Hindlimb muscle (tissue), 1 donor: ENCODE measurements around the gene PRDM16. TPM values are rescaled to one million over a fixed set of nuclear protein-coding genes. Genes with fewer than 3 reads are reported as not detected.
"Not testable (repeated sequence)": the region's sequence is repeated elsewhere in the genome, so short reads cannot be mapped to it uniquely, and the experiment has no call there.

Experiments used
- DNase-seq: peaks from one replicate; pipeline ENCODE4 v3.0.0-alpha.2; 2013
- polyA plus RNA-seq: library from polyadenylated mRNA; unstranded; fragments of 120-200 nt; gene quantifications from one replicate; pipeline ENCODE4 v1.2.1, GENCODE V29; 2013; ENCODE audit not compliant: insufficient read length

PRDM16 gene
- polyA plus RNA-seq, 1 donor = 0.80 TPM

DNA sequence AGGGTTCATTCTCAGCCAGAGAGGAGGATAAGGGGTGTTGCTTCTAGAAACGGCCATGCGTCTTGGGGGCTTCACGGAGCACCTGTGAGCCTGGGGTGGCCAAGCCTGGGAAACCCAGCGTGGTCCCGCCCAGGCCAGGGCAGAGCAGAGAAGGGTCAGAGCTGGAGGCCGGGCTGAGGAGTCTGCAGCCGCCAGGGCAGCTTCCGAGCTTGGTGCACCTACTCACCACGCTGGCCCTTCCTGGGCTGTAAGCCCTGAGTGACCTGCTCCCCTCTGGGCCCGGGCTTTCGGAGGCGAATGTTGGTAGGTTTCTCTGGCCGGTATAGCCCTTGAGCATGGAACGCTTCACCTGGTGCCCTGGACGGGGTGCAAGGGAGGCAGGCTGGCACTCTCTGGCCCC lies 215.7 kb downstream of the PRDM16 start:
- no peak for DNase-seq

DNA sequence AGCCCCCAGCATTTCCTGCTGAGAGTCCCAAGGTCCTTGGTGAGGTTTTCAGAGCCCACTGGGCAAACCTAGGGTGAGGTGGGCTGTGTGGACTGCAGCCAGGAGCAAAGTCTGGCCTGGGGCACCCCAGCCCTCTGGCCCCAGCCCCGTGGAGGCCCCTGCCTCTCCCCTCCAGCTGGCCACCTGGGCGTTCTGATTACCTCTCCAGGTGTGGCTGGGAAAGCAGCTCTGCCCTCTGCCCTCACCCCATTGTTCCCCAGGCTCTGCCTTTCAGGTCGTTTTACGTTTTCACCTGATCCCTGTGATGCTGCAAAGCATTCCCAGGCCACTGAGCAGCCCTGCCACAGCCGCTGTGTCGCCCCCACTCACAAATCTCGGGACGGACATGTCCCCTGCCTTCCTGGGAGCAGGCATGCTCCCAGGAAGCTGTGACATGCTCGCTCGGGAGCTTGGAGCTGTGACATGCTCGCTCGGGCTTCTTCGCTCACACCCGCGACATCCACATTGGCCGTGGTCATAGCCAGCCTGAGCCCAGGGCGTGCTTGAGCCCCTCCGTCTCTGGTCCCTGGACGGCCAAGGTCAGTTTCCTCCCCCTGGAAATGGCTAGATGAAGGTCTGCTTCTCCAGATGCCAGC lies 216.2 kb downstream of the PRDM16 start:
- no peak for DNase-seq

DNA sequence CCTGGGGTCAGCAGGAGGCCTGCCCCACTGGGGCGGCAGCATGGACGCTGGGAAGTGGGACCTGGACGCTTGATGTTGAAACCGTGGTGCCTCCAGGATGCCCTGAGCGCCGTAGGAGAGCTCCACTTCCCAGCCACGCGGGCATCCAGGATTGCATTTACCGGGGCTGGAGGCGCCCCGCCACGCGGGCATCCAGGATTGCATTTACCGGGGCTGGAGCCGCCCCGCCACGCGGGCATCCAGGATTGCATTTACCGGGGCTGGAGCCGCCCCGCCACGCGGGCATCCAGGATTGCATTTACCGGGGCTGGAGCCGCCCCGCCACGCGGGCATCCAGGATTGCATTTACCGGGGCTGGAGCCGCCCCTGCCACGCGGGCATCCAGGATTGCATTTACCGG lies 218.1 kb downstream of the PRDM16 start:
- not testable (repeated sequence) for DNase-seq

DNA sequence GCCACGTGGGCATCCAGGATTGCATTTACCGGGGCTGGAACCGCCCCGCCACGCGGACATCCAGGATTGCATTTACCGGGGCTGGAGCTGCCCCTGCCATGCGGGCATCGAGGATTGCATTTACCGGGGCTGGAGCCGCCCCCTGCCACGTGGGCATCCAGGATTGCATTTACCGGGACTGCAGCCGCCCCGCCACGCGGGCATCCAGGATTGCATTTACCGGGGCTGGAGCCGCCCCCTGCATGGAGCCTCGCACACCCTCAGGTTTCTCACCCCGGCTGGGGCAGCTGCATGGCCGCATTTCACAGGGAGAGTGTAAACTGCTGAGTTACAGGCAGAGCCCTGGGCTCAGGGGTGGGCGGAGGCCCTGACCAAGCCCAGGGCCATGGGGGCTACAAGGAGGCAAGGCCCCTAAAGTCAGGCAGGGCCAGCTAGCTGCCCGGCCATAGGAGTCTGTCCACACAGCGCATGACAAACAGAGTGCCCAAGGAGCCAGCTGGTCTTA lies 218.7 kb downstream of the PRDM16 start:
- no peak for DNase-seq

DNA sequence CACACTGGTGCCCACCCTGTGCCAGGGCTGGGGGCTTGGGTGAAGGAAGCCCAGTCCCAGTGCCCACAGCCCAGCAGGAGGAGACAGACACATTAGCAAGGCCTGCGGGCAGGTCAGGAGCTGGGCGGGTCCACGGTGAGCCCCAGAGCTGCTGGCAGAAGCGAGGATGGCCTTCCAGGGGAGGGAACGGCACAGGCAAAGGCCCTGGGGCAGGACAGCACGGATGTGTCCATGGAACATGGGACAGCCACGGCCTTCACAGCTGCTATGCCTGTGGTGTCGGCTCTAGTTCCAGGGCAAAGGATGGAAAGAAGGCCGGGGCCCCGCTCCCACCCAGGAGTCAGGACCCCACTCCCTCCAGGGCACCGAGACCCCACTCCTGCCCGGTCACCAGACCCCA lies 220.5 kb downstream of the PRDM16 start:
- DNase-seq = no peak

DNA sequence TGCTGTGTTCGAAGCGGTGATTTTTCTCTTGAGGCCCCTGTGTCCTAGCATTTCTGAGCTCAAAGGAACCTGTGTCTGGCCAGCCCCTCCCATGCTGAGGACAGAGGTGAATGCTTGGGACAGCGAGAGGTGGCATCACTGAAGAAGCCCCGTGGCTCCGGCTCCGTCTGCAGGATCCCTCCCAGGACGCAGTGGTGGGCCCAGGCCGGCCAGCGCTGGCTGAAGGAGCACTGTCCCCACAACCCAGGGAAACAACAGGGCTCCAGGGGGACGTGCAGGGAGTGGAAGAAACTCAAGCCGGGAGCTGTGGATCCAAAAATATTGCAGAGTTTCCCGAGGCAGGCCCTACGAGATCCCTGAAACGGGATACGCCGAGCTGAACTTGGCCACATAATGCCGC lies 221.4 kb downstream of the PRDM16 start:
- no peak for DNase-seq

DNA sequence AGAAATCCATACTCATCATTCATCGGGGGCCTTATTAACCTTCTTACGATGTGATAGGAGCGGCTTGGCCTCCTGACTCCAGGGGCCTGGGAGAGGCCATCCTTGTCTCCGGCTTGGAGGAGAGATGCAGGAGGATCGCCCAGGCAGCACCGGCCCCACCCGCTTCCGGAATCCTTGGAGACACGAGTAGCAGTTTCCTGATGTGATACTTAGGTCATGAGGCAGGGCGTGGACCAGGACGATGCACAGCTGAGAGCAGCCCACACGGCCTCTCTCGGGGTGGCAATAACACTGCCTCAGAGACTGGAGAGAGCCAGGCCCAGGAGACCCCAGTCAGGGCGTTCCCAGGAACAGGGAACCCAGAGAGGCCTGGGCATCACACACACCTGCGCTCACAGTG lies 221.9 kb downstream of the PRDM16 start:
- no peak for DNase-seq

DNA sequence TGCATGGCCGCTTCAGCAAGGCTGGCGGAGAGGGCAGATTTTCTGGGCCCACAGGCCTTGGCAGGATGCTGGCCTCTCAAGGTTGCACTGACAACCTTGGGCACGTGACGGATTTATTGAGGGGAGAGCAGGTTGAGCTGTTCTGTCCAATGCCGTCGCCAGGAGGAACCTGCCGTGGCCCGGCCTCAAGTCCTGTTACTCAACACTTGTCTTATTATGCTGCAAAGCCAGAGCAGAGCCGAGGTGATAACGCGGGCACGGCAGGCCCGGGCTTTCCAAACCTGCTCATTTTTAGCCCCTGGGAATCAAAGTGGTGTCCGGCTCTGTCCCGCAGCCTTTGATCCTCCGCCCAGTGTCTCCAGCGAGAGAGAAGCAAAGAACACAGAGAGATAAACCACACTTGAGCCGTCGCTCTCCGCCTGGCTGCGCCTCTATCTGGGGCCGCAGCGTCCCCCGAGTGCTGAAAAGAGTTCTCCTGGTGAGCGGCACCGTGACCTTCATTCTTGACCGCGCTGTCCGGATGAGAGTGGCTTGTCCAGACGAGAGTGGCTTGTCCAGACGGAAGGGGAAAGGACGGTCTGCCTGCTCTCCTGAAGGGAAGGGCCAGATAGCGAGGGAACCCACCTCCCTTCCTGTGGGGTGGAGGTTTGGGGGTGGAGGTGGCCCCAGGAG lies 223.2 kb downstream of the PRDM16 start:
- no peak for DNase-seq

DNA sequence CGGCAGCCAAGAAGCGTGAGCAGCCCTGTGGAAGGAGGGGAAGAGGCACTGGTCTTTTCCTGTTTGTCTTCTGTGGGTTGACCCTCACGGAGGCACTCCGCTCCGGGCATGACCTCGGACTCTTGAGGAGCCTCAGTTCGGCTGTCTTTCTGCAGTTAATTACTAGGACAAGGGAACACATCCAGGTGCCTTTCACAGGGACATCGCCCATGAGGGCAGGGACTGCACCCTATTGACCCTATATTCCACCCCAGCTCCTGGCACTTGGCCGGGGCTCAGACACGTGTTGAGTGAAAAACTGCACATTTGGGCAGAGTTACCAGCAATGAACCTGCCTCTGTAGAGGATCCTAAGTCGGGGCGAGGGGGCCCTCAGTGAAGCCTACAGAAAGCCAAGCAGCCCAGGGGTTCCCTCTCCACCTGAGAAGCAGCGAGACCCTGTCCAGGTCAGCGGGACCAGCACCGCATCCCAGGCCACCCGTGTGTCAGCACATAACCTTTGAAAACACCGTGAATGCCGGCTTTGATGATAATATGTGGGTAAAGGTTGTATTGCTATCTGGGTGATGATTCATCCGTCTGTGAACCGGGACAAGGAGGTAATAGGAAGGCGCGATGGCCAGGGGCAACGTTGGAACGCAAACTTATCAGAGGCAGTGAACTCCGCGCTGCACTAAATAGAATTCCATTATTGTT lies 224.0 kb downstream of the PRDM16 start:
- no peak for DNase-seq

DNA sequence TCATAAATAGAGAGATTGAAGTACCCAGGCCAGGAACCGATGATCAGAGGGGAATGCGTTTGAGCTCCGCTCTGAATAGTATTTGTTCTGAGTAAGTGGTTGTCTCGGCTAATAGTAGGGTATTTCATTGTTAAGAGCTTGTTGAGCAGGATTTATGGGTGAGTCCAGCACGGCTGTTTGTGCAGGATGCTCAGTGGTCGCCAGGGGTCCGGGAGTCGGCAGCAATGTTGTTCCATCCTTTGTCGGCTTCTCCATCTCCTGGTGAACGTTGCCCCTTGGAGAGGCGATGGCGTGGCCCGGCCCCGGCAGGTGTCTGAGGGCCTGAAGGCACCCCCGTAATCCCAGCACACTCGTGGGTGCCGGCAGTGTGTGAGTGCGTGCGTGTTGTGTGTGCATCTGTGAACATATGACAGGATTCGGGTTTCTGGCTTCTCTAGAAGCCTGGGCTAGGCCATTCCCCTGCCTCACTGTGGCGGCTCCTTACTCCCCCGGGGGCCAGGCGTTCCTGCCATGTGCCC lies 224.6 kb downstream of the PRDM16 start:
- DNase-seq = no peak

DNA sequence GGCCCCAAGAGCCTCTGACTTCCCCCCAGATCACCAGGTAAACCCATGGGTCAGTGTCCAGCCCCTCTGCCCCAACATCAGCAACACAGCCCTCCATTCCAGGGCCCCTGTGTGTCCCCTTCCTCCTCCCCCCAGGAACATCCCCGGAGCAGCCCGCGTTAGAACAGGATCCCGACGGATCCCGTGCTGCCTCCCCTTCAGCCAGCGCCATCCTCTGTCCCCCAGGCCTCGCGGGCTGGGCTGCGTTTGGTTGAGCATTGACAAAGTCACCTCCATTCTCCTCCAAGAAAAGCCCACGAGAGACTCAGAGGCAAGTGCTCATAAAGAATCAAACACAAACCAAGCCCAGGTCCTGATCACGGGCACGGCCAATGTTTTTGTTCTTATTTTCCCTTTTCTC lies 225.4 kb downstream of the PRDM16 start:
- DNase-seq = no peak

DNA sequence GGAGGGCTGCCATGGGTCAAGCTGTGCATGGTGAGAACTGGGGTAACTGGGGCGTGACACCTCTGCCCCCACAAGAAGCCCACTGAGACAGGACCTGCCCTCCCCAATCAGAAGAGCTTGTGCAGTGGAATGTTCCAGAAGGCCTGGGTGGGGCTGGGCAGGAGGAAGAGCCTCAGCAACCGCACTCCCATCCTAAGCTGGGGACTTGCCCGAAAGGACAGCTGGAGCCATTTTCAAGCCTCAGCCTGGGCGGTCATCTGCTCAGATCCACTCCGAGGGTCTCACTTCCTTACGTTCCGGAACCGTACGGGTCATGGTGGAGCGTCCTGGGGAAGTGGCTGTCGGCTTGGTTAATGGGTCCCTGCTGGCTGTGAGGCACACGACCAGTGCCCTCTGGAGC lies 226.8 kb downstream of the PRDM16 start:
- DNase-seq = no peak

DNA sequence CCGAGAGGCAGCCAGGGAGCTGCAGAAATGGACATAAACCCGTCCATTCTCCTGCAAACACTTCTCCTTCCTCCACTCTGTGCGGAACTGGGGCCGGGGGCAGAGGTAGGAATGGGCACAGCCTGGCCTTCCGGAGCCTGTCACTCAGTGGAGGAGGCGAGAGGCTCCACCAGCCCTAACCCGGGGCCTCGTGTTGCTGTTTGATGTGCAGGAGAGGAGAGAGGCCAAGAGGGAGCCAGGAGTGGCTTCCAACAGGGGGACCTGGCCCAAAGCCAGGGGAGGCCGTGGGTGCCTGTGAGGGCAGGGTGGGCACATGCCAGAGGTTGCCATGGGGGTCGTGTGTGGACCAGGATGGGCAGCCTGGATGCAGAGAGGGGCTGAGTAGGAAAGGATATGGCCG lies 227.3 kb downstream of the PRDM16 start:
- no peak for DNase-seq

DNA sequence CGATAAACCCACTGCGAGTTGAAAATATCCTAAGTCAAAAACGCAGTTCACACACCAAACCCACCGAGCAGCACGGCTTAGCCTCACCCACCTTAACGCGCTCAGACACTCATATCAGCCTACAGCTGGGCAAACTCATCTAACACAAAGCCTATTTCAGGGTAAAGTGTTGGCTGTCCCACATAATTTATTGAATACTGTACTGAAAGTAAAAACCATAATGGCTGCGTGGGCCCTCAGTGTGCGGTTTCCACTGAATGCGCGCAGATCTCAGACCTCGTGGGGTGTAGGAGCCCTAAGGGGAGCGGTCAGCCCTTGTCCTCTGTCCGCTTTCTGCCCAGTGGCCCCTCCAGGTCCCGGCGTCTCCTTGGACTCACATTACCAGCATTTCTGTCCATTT lies 227.8 kb downstream of the PRDM16 start:
- no peak for DNase-seq

DNA sequence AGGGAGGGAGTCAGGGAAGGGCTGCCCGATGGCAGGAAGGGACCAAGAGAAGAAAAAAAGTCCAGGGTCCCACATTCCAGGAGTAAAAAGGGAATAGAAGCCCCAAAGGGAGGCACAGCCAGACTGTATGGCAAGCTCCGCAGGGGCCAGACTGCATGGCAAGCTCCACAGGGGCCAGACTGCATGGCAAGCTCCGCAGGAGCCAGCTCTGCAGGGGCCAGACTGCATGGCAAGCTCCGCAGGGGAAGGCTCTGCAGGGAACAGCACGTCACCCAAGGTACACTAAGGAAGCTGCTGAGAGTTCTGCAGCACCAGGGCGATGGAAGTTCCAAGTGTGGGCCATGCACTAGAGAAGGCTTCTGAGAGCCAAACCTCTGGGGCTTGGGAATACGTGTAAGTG lies 228.8 kb downstream of the PRDM16 start:
- DNase-seq = no peak

DNA sequence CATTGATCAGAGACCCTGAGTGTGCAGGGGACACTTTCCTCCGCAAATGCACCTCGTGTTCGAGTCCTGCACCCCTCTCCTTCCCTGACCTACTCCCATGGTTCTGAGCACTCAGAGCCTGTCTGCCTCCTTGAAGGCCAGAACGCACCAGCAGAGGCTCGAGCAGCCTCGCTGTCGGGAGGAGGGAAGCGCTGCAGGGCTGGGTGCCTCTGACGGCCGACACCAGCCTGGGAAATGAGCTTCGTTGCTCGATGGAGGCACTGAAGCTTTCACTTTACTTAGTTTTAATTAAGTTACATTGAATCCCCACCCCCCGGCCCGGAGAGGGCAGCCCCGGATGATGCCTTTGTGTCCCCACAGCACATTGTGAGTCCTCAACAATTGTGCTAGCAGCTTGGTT lies 229.2 kb downstream of the PRDM16 start:
- no peak for DNase-seq

DNA sequence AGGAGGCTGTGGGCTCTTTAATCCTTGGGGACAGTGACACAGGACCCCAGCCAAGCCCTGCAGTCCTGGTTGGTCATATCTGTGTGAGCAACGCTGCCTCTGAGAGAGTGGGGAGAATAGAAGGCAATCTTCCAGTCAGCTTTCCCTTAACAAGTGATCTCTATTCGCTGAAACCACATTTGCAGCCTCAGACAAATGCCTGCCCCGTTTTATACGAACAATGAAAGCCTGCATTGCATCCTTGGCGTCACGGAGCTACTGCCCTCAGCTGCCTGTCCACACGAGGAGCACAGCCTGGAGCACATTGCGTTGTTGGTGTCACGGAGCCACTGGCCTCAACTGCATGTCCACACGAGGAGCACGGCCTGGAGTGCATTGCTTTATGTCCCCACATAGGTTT lies 235.2 kb downstream of the PRDM16 start:
- no peak for DNase-seq

DNA sequence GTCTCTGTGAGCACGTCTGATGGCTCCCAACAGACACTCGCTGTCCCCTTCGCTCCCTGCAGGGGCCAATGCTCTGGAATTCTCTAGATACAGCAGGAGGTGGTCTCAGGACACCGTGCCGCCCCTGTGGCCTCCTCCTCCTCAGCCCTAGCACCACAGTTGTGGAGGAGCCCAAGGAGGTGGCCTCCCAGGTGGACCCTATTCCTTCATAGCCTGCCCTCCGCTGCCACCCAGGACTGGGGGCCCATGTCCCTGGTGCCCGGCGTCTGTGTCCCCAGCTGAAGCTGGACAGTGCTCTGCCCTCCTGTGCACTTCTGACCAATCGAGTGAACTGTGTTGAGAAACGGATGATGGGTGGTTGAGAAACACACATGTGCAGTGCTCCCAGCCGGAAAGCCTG lies 235.7 kb downstream of the PRDM16 start:
- DNase-seq = no peak

DNA sequence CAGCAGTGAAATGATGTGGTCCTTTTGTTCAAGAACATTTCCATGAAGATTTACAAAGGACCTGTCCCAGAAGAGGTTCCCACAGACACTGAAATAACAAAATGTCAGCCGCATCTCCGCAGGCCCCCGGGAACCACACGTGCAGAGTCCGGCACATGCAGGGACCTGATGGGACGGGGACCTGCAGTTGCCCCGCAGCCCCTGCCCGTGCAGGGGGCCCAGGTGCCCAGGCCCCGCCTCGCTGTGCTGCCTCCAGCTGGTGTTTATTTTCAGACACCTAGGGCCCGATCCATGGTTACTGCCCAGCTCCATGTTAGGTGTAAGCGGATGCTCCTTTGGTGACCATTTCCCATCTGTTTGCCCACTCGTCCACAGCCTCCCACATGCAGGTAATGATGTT lies 236.2 kb downstream of the PRDM16 start:
- DNase-seq = no peak

DNA sequence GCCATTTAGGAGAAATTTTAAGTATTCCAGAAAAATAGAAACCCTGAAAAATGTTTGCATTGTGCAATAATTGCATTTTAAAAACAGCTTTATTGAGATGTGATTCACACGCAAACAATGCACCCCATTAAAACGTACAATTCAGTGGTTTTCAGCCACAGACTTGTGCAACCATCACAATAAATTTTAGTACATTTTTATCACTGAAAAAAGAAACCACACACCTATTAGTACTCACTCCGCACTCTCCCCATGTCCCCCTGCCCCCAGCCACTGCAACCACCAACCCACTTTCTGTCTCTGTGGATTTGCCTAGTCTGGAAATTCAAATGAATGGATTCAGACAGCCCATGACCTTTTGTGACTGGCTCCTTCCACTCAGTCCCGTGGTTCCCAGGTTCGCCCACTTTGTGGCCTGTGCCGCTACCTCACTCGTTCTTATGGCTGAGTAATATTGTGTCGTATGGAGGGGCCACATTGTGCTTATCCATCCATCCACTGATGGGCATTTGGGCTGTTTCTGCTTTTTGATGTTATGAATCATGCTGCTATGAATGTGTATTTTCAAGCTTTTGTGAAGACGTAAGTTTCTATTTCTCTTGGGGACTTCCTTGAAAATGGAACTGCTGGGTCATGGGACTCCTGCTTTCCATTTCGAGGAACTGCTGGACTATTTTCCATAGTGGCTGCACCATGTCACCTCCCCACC lies 237.7 kb downstream of the PRDM16 start:
- DNase-seq = no peak

DNA sequence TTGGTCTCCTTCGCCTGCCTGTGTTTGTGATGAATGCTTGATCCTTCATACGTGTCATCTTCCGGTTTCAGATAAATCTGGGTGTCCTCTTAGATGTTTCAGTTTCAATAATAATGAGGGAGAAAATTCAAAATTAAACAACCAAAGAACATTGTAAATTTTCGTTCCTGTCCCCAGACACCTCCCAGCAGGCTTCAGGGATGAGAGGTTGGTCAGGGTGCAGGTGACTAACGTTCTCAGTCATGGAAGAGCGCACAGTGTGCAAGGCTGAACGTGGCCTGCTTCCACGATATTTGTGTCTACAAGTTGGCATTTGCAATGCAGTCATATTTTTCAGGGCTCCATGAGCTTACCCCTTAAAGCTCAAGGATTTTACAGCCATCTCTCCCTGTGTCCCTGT lies 238.4 kb downstream of the PRDM16 start:
- no peak for DNase-seq

DNA sequence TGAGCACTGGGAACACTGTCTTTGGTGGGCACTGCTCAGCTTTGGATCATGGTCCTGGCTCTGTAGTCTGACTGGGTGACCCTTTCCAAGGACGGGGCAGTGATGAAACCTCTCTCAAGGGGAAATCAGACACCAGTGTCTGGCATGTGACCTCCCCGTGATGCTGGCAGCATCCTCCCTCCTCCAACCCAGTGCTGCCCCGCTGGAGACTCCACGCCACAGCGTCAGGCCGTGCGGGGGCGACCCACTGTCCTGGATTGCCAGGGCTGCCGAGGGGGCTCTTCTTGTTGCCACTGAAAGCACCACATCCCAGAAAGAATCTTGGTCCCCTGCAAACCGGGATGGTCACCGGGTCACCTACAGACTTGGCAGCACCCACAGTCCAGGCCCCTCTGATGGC lies 239.1 kb downstream of the PRDM16 start:
- no peak for DNase-seq
